ENCODE measurements around the gene CHMP3.

The CHMP3 gene

DNA sequence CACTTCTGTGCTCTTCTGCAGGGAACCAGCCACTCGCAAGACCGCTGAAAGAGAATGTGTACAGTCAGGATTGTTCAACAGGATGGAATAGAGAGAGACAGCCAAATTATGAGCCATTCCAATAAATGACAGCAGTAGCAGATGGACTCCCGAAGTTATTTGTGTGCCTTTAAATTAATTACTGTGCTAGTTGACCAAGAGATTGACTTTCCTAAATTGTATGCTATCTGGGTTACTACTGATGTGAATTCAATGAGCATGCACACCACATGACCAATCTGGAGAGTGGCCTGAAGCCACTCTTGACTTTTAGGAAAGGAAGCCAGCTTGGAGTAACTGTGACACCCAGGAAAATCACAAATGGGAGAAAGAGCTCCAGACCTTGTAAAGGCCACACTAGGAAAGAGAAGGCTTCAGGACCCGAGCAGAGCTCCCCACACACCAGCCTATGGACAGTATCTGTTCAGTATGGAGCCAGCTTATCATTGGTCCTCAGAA is 52.8 kb downstream of the CHMP3 start:
- Histone ChIP-seq H3K27ac (replicated peaks) (no peak overlapping the region), H3K27me3 (ENCODE audit: insufficient read depth, poor library complexity, severe bottlenecking) (no peaks in the 10 kb centered on the region), H3K4me3 (replicated peaks; ENCODE audit: insufficient read depth, low read length) (no peak overlapping the region)
- DNase-seq (ENCODE audit: low read depth in 1 of 2, low spot score in 1 of 2) = no peak
- TF ChIP-seq, protein P1, sequence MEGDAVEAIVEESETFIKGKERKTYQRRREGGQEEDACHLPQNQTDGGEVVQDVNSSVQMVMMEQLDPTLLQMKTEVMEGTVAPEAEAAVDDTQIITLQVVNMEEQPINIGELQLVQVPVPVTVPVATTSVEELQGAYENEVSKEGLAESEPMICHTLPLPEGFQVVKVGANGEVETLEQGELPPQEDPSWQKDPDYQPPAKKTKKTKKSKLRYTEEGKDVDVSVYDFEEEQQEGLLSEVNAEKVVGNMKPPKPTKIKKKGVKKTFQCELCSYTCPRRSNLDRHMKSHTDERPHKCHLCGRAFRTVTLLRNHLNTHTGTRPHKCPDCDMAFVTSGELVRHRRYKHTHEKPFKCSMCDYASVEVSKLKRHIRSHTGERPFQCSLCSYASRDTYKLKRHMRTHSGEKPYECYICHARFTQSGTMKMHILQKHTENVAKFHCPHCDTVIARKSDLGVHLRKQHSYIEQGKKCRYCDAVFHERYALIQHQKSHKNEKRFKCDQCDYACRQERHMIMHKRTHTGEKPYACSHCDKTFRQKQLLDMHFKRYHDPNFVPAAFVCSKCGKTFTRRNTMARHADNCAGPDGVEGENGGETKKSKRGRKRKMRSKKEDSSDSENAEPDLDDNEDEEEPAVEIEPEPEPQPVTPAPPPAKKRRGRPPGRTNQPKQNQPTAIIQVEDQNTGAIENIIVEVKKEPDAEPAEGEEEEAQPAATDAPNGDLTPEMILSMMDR (IDR thresholded peaks at IDR 0.05; ENCODE audit: insufficient read depth, low read length) = no peak
- TF ChIP-seq, protein P2, sequence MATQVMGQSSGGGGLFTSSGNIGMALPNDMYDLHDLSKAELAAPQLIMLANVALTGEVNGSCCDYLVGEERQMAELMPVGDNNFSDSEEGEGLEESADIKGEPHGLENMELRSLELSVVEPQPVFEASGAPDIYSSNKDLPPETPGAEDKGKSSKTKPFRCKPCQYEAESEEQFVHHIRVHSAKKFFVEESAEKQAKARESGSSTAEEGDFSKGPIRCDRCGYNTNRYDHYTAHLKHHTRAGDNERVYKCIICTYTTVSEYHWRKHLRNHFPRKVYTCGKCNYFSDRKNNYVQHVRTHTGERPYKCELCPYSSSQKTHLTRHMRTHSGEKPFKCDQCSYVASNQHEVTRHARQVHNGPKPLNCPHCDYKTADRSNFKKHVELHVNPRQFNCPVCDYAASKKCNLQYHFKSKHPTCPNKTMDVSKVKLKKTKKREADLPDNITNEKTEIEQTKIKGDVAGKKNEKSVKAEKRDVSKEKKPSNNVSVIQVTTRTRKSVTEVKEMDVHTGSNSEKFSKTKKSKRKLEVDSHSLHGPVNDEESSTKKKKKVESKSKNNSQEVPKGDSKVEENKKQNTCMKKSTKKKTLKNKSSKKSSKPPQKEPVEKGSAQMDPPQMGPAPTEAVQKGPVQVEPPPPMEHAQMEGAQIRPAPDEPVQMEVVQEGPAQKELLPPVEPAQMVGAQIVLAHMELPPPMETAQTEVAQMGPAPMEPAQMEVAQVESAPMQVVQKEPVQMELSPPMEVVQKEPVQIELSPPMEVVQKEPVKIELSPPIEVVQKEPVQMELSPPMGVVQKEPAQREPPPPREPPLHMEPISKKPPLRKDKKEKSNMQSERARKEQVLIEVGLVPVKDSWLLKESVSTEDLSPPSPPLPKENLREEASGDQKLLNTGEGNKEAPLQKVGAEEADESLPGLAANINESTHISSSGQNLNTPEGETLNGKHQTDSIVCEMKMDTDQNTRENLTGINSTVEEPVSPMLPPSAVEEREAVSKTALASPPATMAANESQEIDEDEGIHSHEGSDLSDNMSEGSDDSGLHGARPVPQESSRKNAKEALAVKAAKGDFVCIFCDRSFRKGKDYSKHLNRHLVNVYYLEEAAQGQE (IDR thresholded peaks at IDR 0.05; ENCODE audit: insufficient replicate concordance, low read depth) = no peak

DNA sequence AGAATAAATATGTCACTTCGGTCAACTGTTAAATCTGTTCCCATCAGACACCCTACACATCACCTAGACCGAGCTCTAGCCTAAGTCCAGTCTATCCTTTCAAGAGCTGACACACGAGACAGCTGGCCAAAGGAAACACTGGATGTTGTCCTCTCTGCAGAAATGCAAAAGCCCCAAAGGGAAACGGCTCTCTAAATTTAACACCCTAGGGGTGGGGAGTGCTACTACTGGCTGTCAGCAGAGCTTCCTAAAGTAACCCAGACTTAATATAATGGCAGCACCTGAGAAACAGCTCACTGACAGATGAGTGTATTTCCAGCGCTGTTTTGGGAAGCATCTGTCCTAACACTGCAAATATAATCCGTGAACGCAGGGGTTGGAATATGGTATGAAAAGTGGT is 55.6 kb downstream of the CHMP3 start:
- H3K27ac ChIP-seq (replicated peaks) = no peak overlapping the region
- H3K4me3 ChIP-seq (replicated peaks; ENCODE audit: insufficient read depth, low read length) = no peak overlapping the region
- no peak for TF ChIP-seq SPI1 (IDR thresholded peaks at IDR 0.05; ENCODE audit: borderline replicate concordance, low read depth)
- no peak for TF ChIP-seq GABPA (IDR thresholded peaks at IDR 0.05; ENCODE audit: low read depth)
- TF ChIP-seq, protein P2 (IDR thresholded peaks at IDR 0.05; ENCODE audit: insufficient replicate concordance, low read depth) = no peak
- TF ChIP-seq POLR2AphosphoS5 (IDR thresholded peaks at IDR 0.05; ENCODE audit: low read depth) = no peak
- TF ChIP-seq, protein P1 (IDR thresholded peaks at IDR 0.05; ENCODE audit: insufficient read depth, low read length) = no peak
- no peak for DNase-seq (ENCODE audit: low read depth in 1 of 2, low spot score in 1 of 2)
- H3K27me3 ChIP-seq (ENCODE audit: insufficient read depth, poor library complexity, severe bottlenecking) = no peaks in the 10 kb centered on the region

- TF ChIP-seq, protein P1 (IDR thresholded peaks at IDR 0.05; ENCODE audit: insufficient read depth, low read length) = no peak
- 0 out of 2 replicates have a peak, but pooled peaks have one; percentile 28 for TF ChIP-seq POLR2AphosphoS5 (IDR thresholded peaks at IDR 0.05; ENCODE audit: low read depth)
- no peak for TF ChIP-seq GABPA (IDR thresholded peaks at IDR 0.05; ENCODE audit: low read depth)
- Histone ChIP-seq H3K27ac (replicated peaks) (no peak overlapping the region), H3K27me3 (ENCODE audit: insufficient read depth, poor library complexity, severe bottlenecking) (no peaks in the 10 kb centered on the region), H3K4me3 (replicated peaks; ENCODE audit: insufficient read depth, low read length) (no peak overlapping the region)
- DNase-seq (ENCODE audit: low read depth in 1 of 2, low spot score in 1 of 2) = no peak
Observed at GRCh38 chr2:86500325-86501083, 62.7 kb downstream of the CHMP3 start.

DNA sequence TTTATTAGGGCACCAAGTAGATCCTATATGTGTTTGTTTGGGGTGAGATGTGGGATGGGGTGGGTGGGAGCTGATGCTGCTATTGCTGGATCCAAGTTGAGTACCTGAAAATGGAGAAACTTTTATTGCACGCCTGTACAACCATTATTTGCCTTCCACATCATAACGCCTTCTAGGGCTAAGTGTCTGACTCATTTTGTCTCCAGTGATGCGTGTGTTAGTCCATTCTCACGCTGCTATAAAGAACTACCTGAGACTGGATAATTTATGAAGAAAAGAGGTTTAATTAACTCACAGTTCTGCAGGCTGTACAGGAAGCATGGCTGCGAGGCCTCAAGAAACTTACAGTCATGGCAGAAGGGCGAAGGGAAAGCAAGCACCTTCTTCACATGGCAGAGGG is 63.9 kb downstream of the CHMP3 start:
- Histone ChIP-seq H3K4me3 (replicated peaks; ENCODE audit: insufficient read depth, low read length) (no peak overlapping the region), H3K27ac (replicated peaks) (no peak overlapping the region), H3K27me3 (ENCODE audit: insufficient read depth, poor library complexity, severe bottlenecking) (no peaks in the 10 kb centered on the region)
- no peak for DNase-seq (ENCODE audit: low read depth in 1 of 2, low spot score in 1 of 2)
- TF ChIP-seq, protein P1 (IDR thresholded peaks at IDR 0.05; ENCODE audit: insufficient read depth, low read length) = no peak
- TF ChIP-seq GABPA (IDR thresholded peaks at IDR 0.05; ENCODE audit: low read depth) = no peak
- TF ChIP-seq POLR2AphosphoS5 (IDR thresholded peaks at IDR 0.05; ENCODE audit: low read depth) = no peak
- TF ChIP-seq, protein P2 (IDR thresholded peaks at IDR 0.05; ENCODE audit: insufficient replicate concordance, low read depth) = no peak
- no peak for TF ChIP-seq SPI1 (IDR thresholded peaks at IDR 0.05; ENCODE audit: borderline replicate concordance, low read depth)

All from HL-60 (cell line).